Choroid plexus epithelial cell (primary cell): ENCODE measurements around the gene SLC35F4.

Experiments used
- DNase-seq: peaks from one replicate; pipeline ENCODE4 v3.0.0-alpha.2; 2010; ENCODE audit warnings: low read depth
- H3K4me3 ChIP-seq: 2 replicates; pipeline ENCODE4 v1.5.1; 2011; ENCODE audit warnings: low read depth, mild to moderate bottlenecking, control low read depth, low read length, moderate library complexity
- CTCF ChIP-seq: conservative IDR thresholded peaks from 2 replicates; pipeline ENCODE4 v1.5.1; 2011; ENCODE audit warnings: low read depth, mild to moderate bottlenecking, control low read depth, inconsistent platforms, low read length, moderate library complexity

SLC35F4 gene

GRCh38 chr14:57560681-57561080 is 305.2 kb downstream of the SLC35F4 start:
- no peak overlapping the region for H3K4me3 ChIP-seq
- no peak for DNase-seq

GRCh38 chr14:57559576-57559975 is 306.3 kb downstream of the SLC35F4 start:
- DNase-seq: no peak
- no peak for TF ChIP-seq CTCF
- H3K4me3 ChIP-seq: no peak overlapping the region

More at GRCh38 chr14:57560681-57561080, 305.2 kb downstream of the SLC35F4 start:
- no peak for TF ChIP-seq CTCF

- no peak for TF ChIP-seq CTCF
- no peak for DNase-seq
- H3K4me3 ChIP-seq: no peak overlapping the region
Observed at GRCh38 chr14:57549765-57550420, 316.0 kb downstream of the SLC35F4 start.

GRCh38 chr14:57549016-57549564 is 316.8 kb downstream of the SLC35F4 start:
- no peak overlapping the region for H3K4me3 ChIP-seq
- no peak for DNase-seq
- no peak for TF ChIP-seq CTCF

GRCh38 chr14:57547131-57547530 is 318.8 kb downstream of the SLC35F4 start:
- TF ChIP-seq CTCF: no peak
- no peak overlapping the region for H3K4me3 ChIP-seq
- no peak for DNase-seq

- DNase-seq: peak; percentile 28
- H3K4me3 ChIP-seq: no peak overlapping the region
- peak; percentile 42 for TF ChIP-seq CTCF
Observed at GRCh38 chr14:57533214-57533613, 332.7 kb downstream of the SLC35F4 start.

- no peak overlapping the region for H3K4me3 ChIP-seq
- no peak for TF ChIP-seq CTCF
- no peak for DNase-seq
Observed at GRCh38 chr14:57530571-57530970, 335.3 kb downstream of the SLC35F4 start.
